Measurements from ENCODE around the gene NKG7. TPM values are rescaled to one million over a fixed set of nuclear protein-coding genes. Genes with fewer than 3 reads are reported as not detected.

NKG7 gene
- total and polyA plus RNA-seq, 2 of the 13 experiments (the other 11 are each of a cell fraction or from before 2014, with no cell fraction given): 0.40 TPM; not detected in 1

DNA sequence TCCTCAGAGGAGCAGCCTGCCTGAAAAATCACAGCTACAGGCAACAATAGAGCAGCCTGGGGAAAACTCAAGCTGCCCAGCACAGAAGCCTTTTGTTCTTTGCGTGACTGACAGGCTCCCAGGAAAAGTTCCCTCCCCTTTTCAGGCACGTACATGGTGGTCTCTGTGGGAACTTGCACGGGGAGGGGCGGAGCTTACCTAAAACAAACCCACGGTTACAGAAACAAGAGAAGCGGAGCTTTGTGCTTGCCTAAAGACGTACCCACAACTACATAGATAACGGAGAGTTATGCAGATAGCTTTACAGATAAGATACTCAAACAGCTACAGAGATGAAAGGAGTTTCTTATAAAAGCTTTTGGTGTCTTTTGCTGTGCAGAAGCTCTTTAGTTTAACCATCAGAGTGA lies 17.7 kb downstream of the NKG7 start (continued):
- TF ChIP-seq, protein P1, sequence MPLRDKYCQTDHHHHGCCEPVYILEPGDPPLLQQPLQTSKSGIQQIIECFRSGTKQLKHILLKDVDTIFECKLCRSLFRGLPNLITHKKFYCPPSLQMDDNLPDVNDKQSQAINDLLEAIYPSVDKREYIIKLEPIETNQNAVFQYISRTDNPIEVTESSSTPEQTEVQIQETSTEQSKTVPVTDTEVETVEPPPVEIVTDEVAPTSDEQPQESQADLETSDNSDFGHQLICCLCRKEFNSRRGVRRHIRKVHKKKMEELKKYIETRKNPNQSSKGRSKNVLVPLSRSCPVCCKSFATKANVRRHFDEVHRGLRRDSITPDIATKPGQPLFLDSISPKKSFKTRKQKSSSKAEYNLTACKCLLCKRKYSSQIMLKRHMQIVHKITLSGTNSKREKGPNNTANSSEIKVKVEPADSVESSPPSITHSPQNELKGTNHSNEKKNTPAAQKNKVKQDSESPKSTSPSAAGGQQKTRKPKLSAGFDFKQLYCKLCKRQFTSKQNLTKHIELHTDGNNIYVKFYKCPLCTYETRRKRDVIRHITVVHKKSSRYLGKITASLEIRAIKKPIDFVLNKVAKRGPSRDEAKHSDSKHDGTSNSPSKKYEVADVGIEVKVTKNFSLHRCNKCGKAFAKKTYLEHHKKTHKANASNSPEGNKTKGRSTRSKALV (CRISPR knock-in tag; IDR thresholded peaks at IDR 0.05): no peak
- TF ChIP-seq, protein P2, sequence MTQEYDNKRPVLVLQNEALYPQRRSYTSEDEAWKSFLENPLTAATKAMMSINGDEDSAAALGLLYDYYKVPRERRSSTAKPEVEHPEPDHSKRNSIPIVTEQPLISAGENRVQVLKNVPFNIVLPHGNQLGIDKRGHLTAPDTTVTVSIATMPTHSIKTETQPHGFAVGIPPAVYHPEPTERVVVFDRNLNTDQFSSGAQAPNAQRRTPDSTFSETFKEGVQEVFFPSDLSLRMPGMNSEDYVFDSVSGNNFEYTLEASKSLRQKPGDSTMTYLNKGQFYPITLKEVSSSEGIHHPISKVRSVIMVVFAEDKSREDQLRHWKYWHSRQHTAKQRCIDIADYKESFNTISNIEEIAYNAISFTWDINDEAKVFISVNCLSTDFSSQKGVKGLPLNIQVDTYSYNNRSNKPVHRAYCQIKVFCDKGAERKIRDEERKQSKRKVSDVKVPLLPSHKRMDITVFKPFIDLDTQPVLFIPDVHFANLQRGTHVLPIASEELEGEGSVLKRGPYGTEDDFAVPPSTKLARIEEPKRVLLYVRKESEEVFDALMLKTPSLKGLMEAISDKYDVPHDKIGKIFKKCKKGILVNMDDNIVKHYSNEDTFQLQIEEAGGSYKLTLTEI (CRISPR knock-in tag; conservative IDR thresholded peaks at IDR 0.05): no peak
- no peak for TF ChIP-seq ZNF460 (CRISPR knock-in tag; IDR thresholded peaks at IDR 0.05; ENCODE audit: borderline replicate concordance)
- TF ChIP-seq, protein P3, sequence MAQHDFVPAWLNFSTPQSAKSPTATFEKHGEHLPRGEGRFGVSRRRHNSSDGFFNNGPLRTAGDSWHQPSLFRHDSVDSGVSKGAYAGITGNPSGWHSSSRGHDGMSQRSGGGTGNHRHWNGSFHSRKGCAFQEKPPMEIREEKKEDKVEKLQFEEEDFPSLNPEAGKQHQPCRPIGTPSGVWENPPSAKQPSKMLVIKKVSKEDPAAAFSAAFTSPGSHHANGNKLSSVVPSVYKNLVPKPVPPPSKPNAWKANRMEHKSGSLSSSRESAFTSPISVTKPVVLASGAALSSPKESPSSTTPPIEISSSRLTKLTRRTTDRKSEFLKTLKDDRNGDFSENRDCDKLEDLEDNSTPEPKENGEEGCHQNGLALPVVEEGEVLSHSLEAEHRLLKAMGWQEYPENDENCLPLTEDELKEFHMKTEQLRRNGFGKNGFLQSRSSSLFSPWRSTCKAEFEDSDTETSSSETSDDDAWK (CRISPR knock-in tag; IDR thresholded peaks at IDR 0.05): no peak
- TF ChIP-seq ZNF441 (CRISPR knock-in tag; IDR thresholded peaks at IDR 0.05; ENCODE audit: borderline replicate concordance): no peak
- TF ChIP-seq CENPT (CRISPR knock-in tag; IDR thresholded peaks at IDR 0.05; ENCODE audit: low read depth): no peak
- peak; percentile 90 for TF ChIP-seq GATAD2A (CRISPR knock-in tag; IDR thresholded peaks at IDR 0.05)
- TF ChIP-seq KMT2A (CRISPR knock-in tag; IDR thresholded peaks at IDR 0.05): no peak
- TF ChIP-seq, protein P4, sequence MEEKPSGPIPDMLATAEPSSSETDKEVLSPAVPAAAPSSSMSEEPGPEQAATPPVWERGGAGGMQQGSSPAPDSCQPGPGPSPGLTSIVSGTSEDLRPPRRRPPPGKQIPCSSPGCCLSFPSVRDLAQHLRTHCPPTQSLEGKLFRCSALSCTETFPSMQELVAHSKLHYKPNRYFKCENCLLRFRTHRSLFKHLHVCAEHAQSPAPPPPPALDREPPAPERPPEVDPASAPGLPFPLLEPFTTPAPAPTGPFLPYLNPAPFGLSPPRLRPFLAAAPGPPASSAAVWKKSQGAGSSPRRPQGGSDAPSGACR (CRISPR knock-in tag; IDR thresholded peaks at IDR 0.05): no peak; the same call in 1 of the 2 replicates
- TF ChIP-seq NFKB2 (CRISPR knock-in tag; IDR thresholded peaks at IDR 0.05; ENCODE audit: borderline replicate concordance): no peak
- no peak for TF ChIP-seq ZNF607 (CRISPR knock-in tag; IDR thresholded peaks at IDR 0.05; ENCODE audit: borderline replicate concordance)
- TF ChIP-seq, protein P5, sequence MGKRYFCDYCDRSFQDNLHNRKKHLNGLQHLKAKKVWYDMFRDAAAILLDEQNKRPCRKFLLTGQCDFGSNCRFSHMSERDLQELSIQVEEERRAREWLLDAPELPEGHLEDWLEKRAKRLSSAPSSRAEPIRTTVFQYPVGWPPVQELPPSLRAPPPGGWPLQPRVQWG (CRISPR knock-in tag; IDR thresholded peaks at IDR 0.05; ENCODE audit: borderline replicate concordance, low read depth): no peak
- no peak for TF ChIP-seq TOE1 (CRISPR knock-in tag; IDR thresholded peaks at IDR 0.05)
- TF ChIP-seq ZNF569 (CRISPR knock-in tag; IDR thresholded peaks at IDR 0.05; ENCODE audit: borderline replicate concordance): no peak
- no peak for TF ChIP-seq ZNF550 (CRISPR knock-in tag; IDR thresholded peaks at IDR 0.05; ENCODE audit: borderline replicate concordance)
- no peak for TF ChIP-seq IKZF4 (CRISPR knock-in tag; IDR thresholded peaks at IDR 0.05; ENCODE audit: borderline replicate concordance, low read depth, not compliant biosample characterization)
- TF ChIP-seq, protein P6, sequence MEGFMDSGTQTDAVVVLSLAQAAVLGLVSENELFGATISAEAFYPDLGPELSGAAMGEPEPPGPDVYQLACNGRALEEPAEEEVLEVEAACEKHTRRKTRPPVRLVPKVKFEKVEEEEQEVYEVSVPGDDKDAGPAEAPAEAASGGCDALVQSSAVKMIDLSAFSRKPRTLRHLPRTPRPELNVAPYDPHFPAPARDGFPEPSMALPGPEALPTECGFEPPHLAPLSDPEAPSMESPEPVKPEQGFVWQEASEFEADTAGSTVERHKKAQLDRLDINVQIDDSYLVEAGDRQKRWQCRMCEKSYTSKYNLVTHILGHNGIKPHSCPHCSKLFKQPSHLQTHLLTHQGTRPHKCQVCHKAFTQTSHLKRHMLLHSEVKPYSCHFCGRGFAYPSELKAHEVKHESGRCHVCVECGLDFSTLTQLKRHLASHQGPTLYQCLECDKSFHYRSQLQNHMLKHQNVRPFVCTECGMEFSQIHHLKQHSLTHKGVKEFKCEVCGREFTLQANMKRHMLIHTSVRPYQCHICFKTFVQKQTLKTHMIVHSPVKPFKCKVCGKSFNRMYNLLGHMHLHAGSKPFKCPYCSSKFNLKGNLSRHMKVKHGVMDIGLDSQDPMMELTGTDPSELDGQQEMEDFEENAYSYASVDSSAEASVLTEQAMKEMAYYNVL (CRISPR knock-in tag; IDR thresholded peaks at IDR 0.05; ENCODE audit: borderline replicate concordance): no peak
- TF ChIP-seq HIVEP1 (CRISPR knock-in tag; IDR thresholded peaks at IDR 0.05): no peak
- TF ChIP-seq ZNF75D (CRISPR knock-in tag; IDR thresholded peaks at IDR 0.05; ENCODE audit: borderline replicate concordance): no peak
- no peak for TF ChIP-seq ZFYVE20 (CRISPR knock-in tag; IDR thresholded peaks at IDR 0.05; ENCODE audit: borderline replicate concordance, low read depth)
- TF ChIP-seq ZZZ3 (CRISPR knock-in tag; IDR thresholded peaks at IDR 0.05; ENCODE audit: borderline replicate concordance): no peak
- no peak for TF ChIP-seq ZNF235 (CRISPR knock-in tag; IDR thresholded peaks at IDR 0.05; ENCODE audit: borderline replicate concordance)

Measured in HepG2 (cell line).